OCI-LY7 (cell line): ENCODE results near the gene ENOX1. TPM values are rescaled to one million over a fixed set of nuclear protein-coding genes. Genes with fewer than 3 reads are reported as not detected.

Source experiments
- BruUV-seq: library from RNA; stranded (reverse); fragments of 400-500 nt; replicated peaks from 2 replicates; lab custom pipeline; 2021; lab: Mats Ljungman, UMichigan
- CTCF ChIA-PET: fragments of 300-600 bp; sonication (Branson Sonifier 250); formaldehyde crosslinking; loops from one replicate; lab custom pipeline; 2022; ENCODE audit warnings: antibody characterized with exemption; ENCODE audit not compliant: unreplicated experiment; lab: Charles Lee
- POLR2A ChIA-PET: fragments of 300-600 bp; sonication (Branson Sonifier 250); formaldehyde crosslinking; loops from one replicate; lab custom pipeline; 2022; ENCODE audit warnings: antibody characterized with exemption; lab: Charles Lee
- DNase-seq: peaks from one replicate; pipeline ENCODE4 v3.0.0-alpha.2; 2015; ENCODE audit warnings: low spot score
- H2AFZ ChIP-seq: fragments of 200-600 bp; sonication (generic), shearing (Covaris generic); 2 replicates; pipeline ENCODE4 v1.6.1; 2014; ENCODE audit warnings: mild to moderate bottlenecking, antibody characterized with exemption, low read length, moderate library complexity
- H3K27ac ChIP-seq: fragments of 200-600 bp; sonication (generic); 2 replicates; pipeline ENCODE4 v1.5.1; 2014; ENCODE audit warnings: mixed run types, low read depth, mild to moderate bottlenecking, moderate library complexity, low read length, inconsistent platforms; ENCODE audit not compliant: poor library complexity, severe bottlenecking
- H3K36me3 ChIP-seq: fragments of 200-600 bp; sonication (generic); 2 replicates; pipeline ENCODE4 v1.6.1; 2014; ENCODE audit warnings: mild to moderate bottlenecking, antibody characterized with exemption, low read length, moderate library complexity, mixed read lengths; ENCODE audit not compliant: insufficient read depth
- H3K4me1 ChIP-seq: fragments of 200-600 bp; sonication (generic); 2 replicates; pipeline ENCODE4 v1.5.1; 2014; ENCODE audit warnings: mild to moderate bottlenecking, low read length; ENCODE audit not compliant: insufficient read depth, poor library complexity, severe bottlenecking
- H3K4me2 ChIP-seq: fragments of 200-600 bp; sonication (generic); 2 replicates; pipeline ENCODE4 v1.6.1; 2014; ENCODE audit warnings: mild to moderate bottlenecking, low read length
- H3K4me3 ChIP-seq: fragments of 200-600 bp; sonication (generic); 2 replicates; pipeline ENCODE4 v1.5.1; 2014; ENCODE audit warnings: mild to moderate bottlenecking, low read depth, low read length; ENCODE audit not compliant: poor library complexity, severe bottlenecking
- H3K79me2 ChIP-seq: fragments of 200-600 bp; sonication (generic); 2 replicates; pipeline ENCODE4 v1.6.1; 2016; ENCODE audit warnings: low read depth, mild to moderate bottlenecking, low read length, moderate library complexity, mixed read lengths; ENCODE audit not compliant: insufficient read depth
- H3K9me2 ChIP-seq: fragments of 200-600 bp; sonication (generic); 2 replicates; pipeline ENCODE4 v1.6.1; 2016; ENCODE audit warnings: mild to moderate bottlenecking, low read length, mixed read lengths; ENCODE audit not compliant: insufficient read depth
- H3K9me3 ChIP-seq: fragments of 200-600 bp; sonication (generic); 2 replicates; pipeline ENCODE4 v1.6.1; 2014; ENCODE audit warnings: mild to moderate bottlenecking, mixed run types, low read length, mixed read lengths
- H4K20me1 ChIP-seq: fragments of 200-600 bp; sonication (generic); 2 replicates; pipeline ENCODE4 v1.6.1; 2014; ENCODE audit warnings: mild to moderate bottlenecking, antibody characterized with exemption, low read length, moderate library complexity, mixed read lengths; ENCODE audit not compliant: insufficient read depth
- CTCF ChIP-seq: fragments of 200-600 bp; sonication (generic); conservative IDR thresholded peaks from 2 replicates; pipeline ENCODE4 v1.5.1; 2014; ENCODE audit warnings: mild to moderate bottlenecking, antibody characterized with exemption, low read length, moderate library complexity, mixed read lengths
- EZH2phosphoT487 ChIP-seq: fragments of 200-600 bp; sonication (generic); IDR thresholded peaks from 2 replicates; pipeline ENCODE4 v1.6.1; 2018; ENCODE audit warnings: low read depth, borderline replicate concordance, mild to moderate bottlenecking, mixed run types, antibody characterized with exemption, low read length, moderate library complexity, mixed read lengths
- intact Hi-C: fragments of 100-400 bp; cut with micrococcal nuclease; formaldehyde crosslinking; loops from one replicate; pipeline ENCODE4 v1.10.0; 2022; ENCODE audit not compliant: unreplicated experiment
- total RNA-seq, 2 experiments: library from RNA; depleted of rRNA in 1 of 2; stranded (reverse); fragments of >200 nt in 1 of 2; shearing (Covaris generic) in 1 of 2; gene quantifications; 2 replicates each; pipeline ENCODE4 v1.2.3, GENCODE V29; 2014 to 2022

The ENOX1 gene
- total RNA-seq, 2 experiments from 2014 or later = 0.03 TPM; not detected in 1

GRCh38 chr13:43240278-43240677 lies 546.5 kb downstream of the ENOX1 start:
- H3K27ac ChIP-seq = peak overlapping the region; percentile 66
- peak overlapping the region; percentile 33 for H3K4me3 ChIP-seq
- peak overlapping the region; percentile 82 for H2AFZ ChIP-seq
- no TSS peak for BruUV-seq
- H3K4me1 ChIP-seq = peaks cover 27% of the 10 kb centered on the region
- H3K9me2 ChIP-seq = no peaks in the 10 kb centered on the region
- H3K79me2 ChIP-seq = no peaks in the 10 kb centered on the region
- intact Hi-C loops = loop anchor here (5.0 to 10.0 kb wide), 3 partner anchors 67 to 965 kb away; partner anchors contain the start of genes AKAP11, CCDC122 and LACC1
- POLR2A ChIA-PET = interaction anchor here (0.7 to 2.4 kb wide), 7 partner anchors 9 to 1848 kb away, joined by 3 to 7 read pairs (median 3); no protein-coding TSS in a partner anchor
- CTCF ChIA-PET = no interaction called here
- no peaks in the 10 kb centered on the region for H4K20me1 ChIP-seq
- peak overlapping the region; percentile 58 for H3K4me2 ChIP-seq
- TF ChIP-seq EZH2phosphoT487 (no peak), CTCF (no peak)
- peak; percentile 60 for DNase-seq
- no peaks in the 10 kb centered on the region for H3K9me3 ChIP-seq
- H3K36me3 ChIP-seq = no peaks in the 10 kb centered on the region

- Histone ChIP-seq H3K27ac (no peak overlapping the region), H3K9me3 (no peaks in the 10 kb centered on the region), H3K9me2 (no peaks in the 10 kb centered on the region), H3K4me2 (no peak overlapping the region), H4K20me1 (no peaks in the 10 kb centered on the region), H3K36me3 (no peaks in the 10 kb centered on the region), H3K4me3 (no peak overlapping the region), H2AFZ (no peak overlapping the region), H3K79me2 (no peaks in the 10 kb centered on the region), H3K4me1 (peaks cover 27% of the 10 kb centered on the region)
- CTCF ChIA-PET = no interaction called here
- TF ChIP-seq EZH2phosphoT487 (no peak), CTCF (no peak)
- intact Hi-C loops = loop anchor here (10.0 kb wide), 1 partner anchor 155 kb away; no protein-coding TSS in a partner anchor
- no TSS peak for BruUV-seq
- POLR2A ChIA-PET = interaction anchor here (0.6 to 1.6 kb wide), 3 partner anchors 7 to 78 kb away, joined by 3 to 4 read pairs (median 3); no protein-coding TSS in a partner anchor
- no peak for DNase-seq
Measured at GRCh38 chr13:43239275-43239840, 547.4 kb downstream of the ENOX1 start.
